SJCRH30 (cell line): ENCODE results near the gene EFCAB6. TPM values are rescaled to one million over a fixed set of nuclear protein-coding genes. Genes with fewer than 3 reads are reported as not detected.

ENCODE experiments used
- DNase-seq, 2 experiments: peaks; one replicate each; pipeline ENCODE4 v3.0.0-alpha.2; 2015 to 2020
- H3K27ac ChIP-seq: fragments of 250-450 bp; sonication (Bioruptor Pico); 2 replicates; pipeline ENCODE4 v1.5.1; 2020; ENCODE audit warnings: mild to moderate bottlenecking, moderate library complexity
- H3K27me3 ChIP-seq: fragments of 250-450 bp; sonication (Bioruptor Pico); 2 replicates; pipeline ENCODE4 v1.5.1; 2020; ENCODE audit warnings: mild to moderate bottlenecking, moderate library complexity
- H3K36me3 ChIP-seq: fragments of 250-450 bp; sonication (Bioruptor Pico); 2 replicates; pipeline ENCODE4 v1.5.1; 2020; ENCODE audit warnings: mild to moderate bottlenecking, moderate library complexity
- H3K4me1 ChIP-seq: fragments of 250-450 bp; sonication (Bioruptor Pico); 2 replicates; pipeline ENCODE4 v1.5.1; 2020; ENCODE audit warnings: mild to moderate bottlenecking, moderate library complexity
- H3K4me3 ChIP-seq: fragments of 250-450 bp; sonication (Bioruptor Pico); 2 replicates; pipeline ENCODE4 v1.5.1; 2020; ENCODE audit warnings: mild to moderate bottlenecking, moderate library complexity
- H3K9me3 ChIP-seq: fragments of 250-450 bp; sonication (Bioruptor Pico); replicated peaks from 2 replicates; pipeline ENCODE4 v1.5.1; 2020; ENCODE audit warnings: mild to moderate bottlenecking, moderate library complexity
- total RNA-seq: library from RNA; depleted of rRNA; stranded (reverse); fragments of >200 nt; shearing (Covaris generic); gene quantifications from 2 replicates; pipeline ENCODE4 v1.2.3, GENCODE V29; 2014

EFCAB6 gene
- total RNA-seq, 1 experiment from 2014 or later = not detected

DNA sequence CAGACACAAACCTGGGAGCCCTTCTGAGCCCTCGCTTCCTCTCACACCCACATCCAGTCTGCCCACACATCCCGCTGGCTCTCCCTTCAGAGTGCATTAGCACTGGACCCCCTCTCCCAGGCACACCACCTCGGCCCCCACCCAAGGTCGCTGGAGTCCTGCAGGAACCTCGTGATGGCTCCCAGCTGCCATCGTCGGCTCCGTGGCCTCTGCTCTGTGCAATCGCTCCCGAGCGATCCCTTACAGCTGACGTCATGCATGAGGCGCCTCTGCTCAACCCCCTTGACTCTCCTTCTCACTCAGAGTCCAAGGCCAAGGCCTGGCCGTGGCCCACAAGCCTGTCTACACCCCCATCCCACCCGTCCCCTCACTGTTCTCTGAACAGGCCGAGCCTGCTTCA is 183.9 kb downstream of the EFCAB6 start:
- no peak for DNase-seq
- Histone ChIP-seq H3K36me3 (no peaks in the 10 kb centered on the region), H3K9me3 (no peaks in the 10 kb centered on the region), H3K27me3 (no peaks in the 10 kb centered on the region; the same call in 1 of the 2 replicates), H3K27ac (no peak overlapping the region), H3K4me1 (no peaks in the 10 kb centered on the region), H3K4me3 (no peak overlapping the region)

GRCh38 chr22:43627485-43628213 is 184.5 kb downstream of the EFCAB6 start:
- no peaks in the 10 kb centered on the region for H3K36me3 ChIP-seq
- H3K27me3 ChIP-seq = no peaks in the 10 kb centered on the region; the same call in 1 of the 2 replicates
- H3K4me3 ChIP-seq = no peak overlapping the region
- DNase-seq = no peak
- no peaks in the 10 kb centered on the region for H3K4me1 ChIP-seq
- H3K27ac ChIP-seq = no peak overlapping the region
- no peaks in the 10 kb centered on the region for H3K9me3 ChIP-seq

DNA sequence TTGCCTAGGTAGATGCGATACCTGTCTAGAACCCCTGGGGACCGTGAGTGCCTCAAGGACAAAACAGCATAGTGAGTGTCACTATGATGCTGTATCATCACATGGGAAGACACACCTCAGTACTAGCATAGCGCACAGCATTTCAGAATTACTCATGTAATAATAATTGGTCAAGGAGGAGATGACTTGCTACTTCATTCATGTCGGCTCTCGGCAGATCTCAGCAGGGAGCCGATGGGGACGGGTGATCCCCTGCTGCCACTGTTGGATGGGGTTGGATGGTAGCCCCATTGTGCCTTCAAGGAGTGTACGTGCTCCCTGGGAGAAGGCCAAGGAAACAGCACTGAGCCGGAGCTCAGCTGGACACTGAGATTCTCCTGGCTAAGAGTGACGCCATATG is 186.9 kb downstream of the EFCAB6 start:
- no peak overlapping the region for H3K4me3 ChIP-seq
- DNase-seq = no peak
- H3K4me1 ChIP-seq = no peaks in the 10 kb centered on the region
- H3K9me3 ChIP-seq = no peaks in the 10 kb centered on the region
- H3K27me3 ChIP-seq = no peaks in the 10 kb centered on the region
- no peak overlapping the region for H3K27ac ChIP-seq
- H3K36me3 ChIP-seq = no peaks in the 10 kb centered on the region

DNA sequence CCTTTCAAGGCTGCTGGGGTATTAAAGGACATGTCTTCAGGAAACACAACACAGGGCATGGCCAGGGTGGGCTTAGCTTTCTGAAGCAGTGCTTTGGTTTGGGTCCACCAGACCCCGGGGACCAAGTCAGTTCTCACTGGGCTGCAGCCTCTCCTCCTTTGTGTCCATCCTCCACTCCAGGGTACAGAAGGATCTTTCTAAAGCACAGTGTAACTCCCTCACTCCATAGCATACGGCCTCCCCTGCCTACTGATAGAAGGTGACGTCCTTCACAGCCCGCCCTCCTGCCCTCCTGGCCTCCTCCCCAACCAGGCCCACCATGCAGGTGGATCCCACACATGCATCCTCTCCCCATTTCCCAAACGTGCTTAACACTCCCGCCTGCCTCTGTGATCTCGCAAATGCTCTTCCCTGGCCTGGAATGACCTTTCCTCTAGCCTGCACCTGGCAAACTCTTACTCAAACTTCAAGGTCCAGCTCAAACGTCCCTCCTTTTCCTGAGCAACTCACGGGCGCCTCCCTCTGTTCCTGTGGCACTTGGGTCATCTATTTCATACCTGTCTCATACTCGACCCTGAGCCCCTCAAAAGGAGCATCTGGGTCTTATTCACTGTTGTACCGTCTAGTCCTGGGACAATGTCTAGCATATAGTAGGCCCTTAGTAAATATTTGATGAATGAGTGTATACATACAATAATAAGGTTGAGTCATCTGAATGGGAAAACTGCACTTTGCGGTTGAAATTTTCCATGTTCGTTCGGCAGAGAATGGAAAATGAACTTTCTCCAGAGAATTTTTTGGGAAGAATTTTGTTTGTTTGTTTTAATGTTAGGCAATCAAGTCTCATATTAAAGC is 187.7 kb downstream of the EFCAB6 start:
- Histone ChIP-seq H3K4me1 (no peaks in the 10 kb centered on the region), H3K4me3 (no peak overlapping the region), H3K27ac (no peak overlapping the region), H3K9me3 (no peaks in the 10 kb centered on the region), H3K27me3 (no peaks in the 10 kb centered on the region), H3K36me3 (no peaks in the 10 kb centered on the region)
- DNase-seq = no peak

DNA sequence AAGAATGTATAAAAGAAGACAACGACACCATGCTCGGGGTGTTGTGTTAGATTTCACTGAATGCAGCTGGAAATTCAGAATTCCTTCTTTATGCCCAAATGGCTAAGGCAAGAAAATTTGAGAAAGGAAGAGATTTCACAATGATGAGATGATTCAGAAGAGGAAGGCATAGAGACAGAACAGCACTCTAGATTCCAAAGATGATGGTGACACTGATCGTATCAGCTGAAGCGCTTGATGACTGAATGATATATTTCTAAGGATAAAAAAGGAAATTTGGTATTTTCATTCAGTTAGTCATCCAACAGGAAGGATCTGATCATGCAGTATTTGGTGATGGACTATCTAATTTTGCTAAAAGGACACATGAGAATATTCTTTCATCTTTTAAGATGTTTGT is 189.2 kb downstream of the EFCAB6 start:
- no peak overlapping the region for H3K4me3 ChIP-seq
- no peak overlapping the region for H3K27ac ChIP-seq
- no peaks in the 10 kb centered on the region for H3K27me3 ChIP-seq
- DNase-seq = no peak
- no peaks in the 10 kb centered on the region for H3K4me1 ChIP-seq
- no peaks in the 10 kb centered on the region for H3K9me3 ChIP-seq
- H3K36me3 ChIP-seq = no peaks in the 10 kb centered on the region

DNA sequence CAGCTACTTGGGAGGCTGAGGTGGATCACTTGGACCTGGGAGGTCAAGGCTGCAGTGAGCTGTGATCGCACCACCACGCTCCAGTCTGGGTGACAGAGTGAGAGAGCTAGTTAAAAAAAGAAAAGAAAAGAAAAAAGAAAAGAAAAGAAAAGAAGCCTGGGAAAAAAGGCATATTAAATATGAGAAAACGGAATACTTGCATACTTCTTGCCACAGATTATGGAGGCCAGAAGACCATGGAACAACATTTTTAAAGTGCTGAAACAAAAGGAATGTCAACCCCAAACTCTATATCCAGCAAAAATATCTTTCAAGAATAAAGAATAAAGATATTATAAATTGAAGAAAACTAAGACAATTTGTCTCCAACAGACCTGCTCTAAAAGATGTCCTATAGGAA is 191.9 kb downstream of the EFCAB6 start:
- DNase-seq = no peak
- no peaks in the 10 kb centered on the region for H3K9me3 ChIP-seq
- no peak overlapping the region for H3K4me3 ChIP-seq
- H3K27me3 ChIP-seq = no peaks in the 10 kb centered on the region
- no peaks in the 10 kb centered on the region for H3K4me1 ChIP-seq
- no peak overlapping the region for H3K27ac ChIP-seq
- no peaks in the 10 kb centered on the region for H3K36me3 ChIP-seq

DNA sequence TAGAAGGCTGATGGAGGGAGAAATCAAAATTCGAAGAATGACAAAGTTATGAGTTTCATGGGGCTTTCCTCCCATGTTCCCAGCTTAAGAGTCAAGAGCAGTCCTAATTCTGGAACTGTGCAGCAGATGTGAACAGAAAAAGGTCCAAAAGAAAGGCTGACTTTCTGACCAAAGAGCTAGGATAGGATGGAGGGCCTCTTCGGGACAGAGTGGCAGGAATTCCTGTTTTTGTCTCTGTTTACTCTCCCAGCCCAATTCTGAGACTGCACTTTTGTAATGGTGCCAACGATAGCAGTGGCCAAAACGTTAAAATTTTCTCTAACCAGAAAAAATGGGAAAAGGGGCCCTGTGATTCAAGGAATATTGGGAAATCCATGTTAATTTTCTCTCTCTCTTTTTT is 193.6 kb downstream of the EFCAB6 start:
- H3K36me3 ChIP-seq = no peaks in the 10 kb centered on the region
- no peak overlapping the region for H3K27ac ChIP-seq
- no peak overlapping the region for H3K4me3 ChIP-seq
- no peak for DNase-seq
- no peaks in the 10 kb centered on the region for H3K9me3 ChIP-seq
- no peaks in the 10 kb centered on the region for H3K4me1 ChIP-seq
- H3K27me3 ChIP-seq = no peaks in the 10 kb centered on the region

DNA sequence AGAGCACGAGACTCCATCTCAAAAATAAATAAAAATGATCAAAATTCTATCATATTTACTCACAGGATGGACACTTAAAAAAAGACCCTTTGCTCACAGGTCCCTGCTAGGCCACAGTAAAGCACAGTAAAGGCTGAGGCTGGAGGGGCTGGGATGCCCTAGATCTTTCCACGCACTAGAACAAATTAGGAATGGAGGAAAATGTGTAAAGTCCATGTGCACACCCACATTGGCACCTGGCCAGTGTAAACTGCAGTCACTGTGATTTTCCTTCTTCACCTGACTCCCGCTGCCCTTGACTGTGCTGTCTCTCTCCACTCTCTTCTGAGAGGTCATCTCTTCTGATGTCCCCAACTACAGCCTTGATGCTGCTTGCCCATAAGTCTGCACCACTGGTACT is 195.5 kb downstream of the EFCAB6 start:
- Histone ChIP-seq H3K4me3 (no peak overlapping the region), H3K4me1 (no peaks in the 10 kb centered on the region), H3K27me3 (no peaks in the 10 kb centered on the region), H3K27ac (no peak overlapping the region), H3K9me3 (no peaks in the 10 kb centered on the region), H3K36me3 (no peaks in the 10 kb centered on the region)
- no peak for DNase-seq

DNA sequence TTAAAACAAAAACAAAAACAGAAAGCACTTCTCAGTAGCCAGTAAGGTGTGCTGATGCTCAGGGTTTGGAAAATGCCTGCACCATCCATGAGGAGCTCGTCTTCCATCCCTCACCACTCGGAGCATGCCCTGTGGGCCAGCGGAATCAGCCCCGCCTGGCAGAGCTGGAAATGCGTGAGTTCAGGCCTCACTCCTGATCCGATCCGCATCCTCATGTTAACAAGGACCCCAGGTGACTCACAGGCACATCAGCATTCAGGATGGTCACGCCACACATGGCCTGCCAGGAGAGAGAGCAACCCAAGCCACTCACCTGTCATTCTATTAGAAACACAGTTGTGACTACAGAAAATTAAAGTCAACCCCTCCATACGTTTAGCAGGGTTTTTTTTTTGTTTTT is 211.8 kb downstream of the EFCAB6 start:
- Histone ChIP-seq H3K4me1 (no peaks in the 10 kb centered on the region), H3K9me3 (no peaks in the 10 kb centered on the region; the same call in 1 of the 2 replicates), H3K36me3 (no peaks in the 10 kb centered on the region), H3K27me3 (peaks cover 8% of the 10 kb centered on the region; the same call in 1 of the 2 replicates), H3K4me3 (no peak overlapping the region), H3K27ac (no peak overlapping the region)
- DNase-seq = no peak

- Histone ChIP-seq H3K4me3 (no peak overlapping the region), H3K27me3 (no peaks in the 10 kb centered on the region), H3K27ac (no peak overlapping the region), H3K4me1 (no peaks in the 10 kb centered on the region), H3K9me3 (no peaks in the 10 kb centered on the region), H3K36me3 (no peaks in the 10 kb centered on the region)
- DNase-seq = peak in 1 of 2 experiments; percentile 8
Measured at GRCh38 chr22:43592476-43592875, 219.6 kb downstream of the EFCAB6 start.

- no peak overlapping the region for H3K27ac ChIP-seq
- H3K4me3 ChIP-seq = no peak overlapping the region
- H3K9me3 ChIP-seq = no peaks in the 10 kb centered on the region
- no peaks in the 10 kb centered on the region for H3K4me1 ChIP-seq
- no peaks in the 10 kb centered on the region for H3K27me3 ChIP-seq
- H3K36me3 ChIP-seq = no peaks in the 10 kb centered on the region
- no peak for DNase-seq
Measured at GRCh38 chr22:43591380-43591779, 220.7 kb downstream of the EFCAB6 start.

DNA sequence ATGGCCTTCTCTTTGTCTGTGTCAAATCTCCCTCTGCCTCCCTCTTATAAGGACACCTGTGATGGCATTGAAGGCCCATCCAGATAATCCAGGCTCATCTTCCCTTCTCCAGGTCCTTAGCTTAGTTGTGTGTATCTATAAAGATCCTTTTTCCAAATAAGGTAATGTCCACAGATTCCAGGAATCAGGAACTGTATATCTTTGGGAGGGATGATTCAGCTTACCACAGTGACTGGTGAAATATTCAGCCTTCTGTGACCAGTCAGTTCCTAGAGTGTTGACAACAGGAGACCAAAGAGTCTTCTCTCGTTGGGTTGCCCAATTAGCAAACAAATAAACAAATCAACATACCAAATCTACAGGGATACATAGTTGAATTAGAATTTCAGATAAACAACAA is 224.5 kb downstream of the EFCAB6 start:
- no peaks in the 10 kb centered on the region for H3K4me1 ChIP-seq
- DNase-seq = no peak

GRCh38 chr22:43583501-43583900 is 228.6 kb downstream of the EFCAB6 start:
- no peak for DNase-seq
- H3K36me3 ChIP-seq = no peaks in the 10 kb centered on the region
- H3K9me3 ChIP-seq = no peaks in the 10 kb centered on the region
- no peaks in the 10 kb centered on the region for H3K27me3 ChIP-seq
- no peak overlapping the region for H3K27ac ChIP-seq
- no peaks in the 10 kb centered on the region for H3K4me1 ChIP-seq
- H3K4me3 ChIP-seq = no peak overlapping the region

More for the DNA sequence above, 224.5 kb downstream of the EFCAB6 start:
- no peak overlapping the region for H3K4me3 ChIP-seq
- no peaks in the 10 kb centered on the region for H3K9me3 ChIP-seq
- H3K36me3 ChIP-seq = no peaks in the 10 kb centered on the region
- no peak overlapping the region for H3K27ac ChIP-seq
- no peaks in the 10 kb centered on the region for H3K27me3 ChIP-seq

- Histone ChIP-seq H3K4me3 (no peak overlapping the region), H3K9me3 (no peaks in the 10 kb centered on the region), H3K27ac (no peak overlapping the region), H3K4me1 (no peaks in the 10 kb centered on the region), H3K36me3 (no peaks in the 10 kb centered on the region), H3K27me3 (no peaks in the 10 kb centered on the region)
- DNase-seq = no peak
Measured at GRCh38 chr22:43582394-43582793, 229.7 kb downstream of the EFCAB6 start.

GRCh38 chr22:43580271-43580750 is 231.8 kb downstream of the EFCAB6 start:
- DNase-seq = no peak

More at GRCh38 chr22:43580271-43580750, 231.8 kb downstream of the EFCAB6 start:
- Histone ChIP-seq H3K36me3 (no peaks in the 10 kb centered on the region), H3K27ac (no peak overlapping the region), H3K4me1 (no peaks in the 10 kb centered on the region), H3K9me3 (no peaks in the 10 kb centered on the region), H3K4me3 (no peak overlapping the region), H3K27me3 (no peaks in the 10 kb centered on the region)
